HTERT RPE-1 (cell line): ENCODE measurements around the gene DVL2.

ENCODE experiments used
- in situ Hi-C: fragments of 300-500 bp; cut with MboI; formaldehyde crosslinking; loops from 4 replicates; pipeline ENCODE4 v1.14.3; 2020; ENCODE audit warnings: low sequenced_read_pairs

DVL2 gene

DNA sequence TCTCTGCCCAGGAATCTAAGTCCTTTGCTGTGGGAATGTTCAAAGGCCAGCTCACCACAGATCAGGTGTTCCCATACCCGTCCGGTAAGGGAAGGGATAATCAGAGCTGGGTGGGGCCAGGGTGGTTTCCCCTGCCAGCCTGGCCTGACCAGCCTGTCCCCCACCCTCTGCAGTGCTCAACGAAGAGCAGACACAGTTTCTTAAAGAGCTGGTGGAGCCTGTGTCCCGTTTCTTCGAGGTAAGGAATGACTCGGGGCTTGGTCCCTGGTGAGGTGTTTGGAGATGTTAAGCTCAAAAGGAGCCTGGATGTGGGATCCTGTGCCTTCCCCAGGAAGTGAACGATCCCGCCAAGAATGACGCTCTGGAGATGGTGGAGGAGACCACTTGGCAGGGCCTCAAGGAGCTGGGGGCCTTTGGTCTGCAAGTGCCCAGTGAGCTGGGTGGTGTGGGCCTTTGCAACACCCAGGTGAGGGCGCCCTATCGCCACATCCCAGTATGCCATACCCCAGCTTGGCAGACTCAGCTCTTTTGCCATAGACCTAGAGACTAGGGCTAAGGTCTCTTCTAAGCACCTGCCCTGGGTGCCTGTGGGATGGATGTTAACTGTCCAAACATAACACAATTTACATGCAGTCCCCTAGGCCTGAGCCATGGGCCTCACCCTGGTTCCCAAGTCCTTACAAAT is 13.6 kb downstream of the DVL2 start:
- in situ Hi-C loops = no loop called here

DNA sequence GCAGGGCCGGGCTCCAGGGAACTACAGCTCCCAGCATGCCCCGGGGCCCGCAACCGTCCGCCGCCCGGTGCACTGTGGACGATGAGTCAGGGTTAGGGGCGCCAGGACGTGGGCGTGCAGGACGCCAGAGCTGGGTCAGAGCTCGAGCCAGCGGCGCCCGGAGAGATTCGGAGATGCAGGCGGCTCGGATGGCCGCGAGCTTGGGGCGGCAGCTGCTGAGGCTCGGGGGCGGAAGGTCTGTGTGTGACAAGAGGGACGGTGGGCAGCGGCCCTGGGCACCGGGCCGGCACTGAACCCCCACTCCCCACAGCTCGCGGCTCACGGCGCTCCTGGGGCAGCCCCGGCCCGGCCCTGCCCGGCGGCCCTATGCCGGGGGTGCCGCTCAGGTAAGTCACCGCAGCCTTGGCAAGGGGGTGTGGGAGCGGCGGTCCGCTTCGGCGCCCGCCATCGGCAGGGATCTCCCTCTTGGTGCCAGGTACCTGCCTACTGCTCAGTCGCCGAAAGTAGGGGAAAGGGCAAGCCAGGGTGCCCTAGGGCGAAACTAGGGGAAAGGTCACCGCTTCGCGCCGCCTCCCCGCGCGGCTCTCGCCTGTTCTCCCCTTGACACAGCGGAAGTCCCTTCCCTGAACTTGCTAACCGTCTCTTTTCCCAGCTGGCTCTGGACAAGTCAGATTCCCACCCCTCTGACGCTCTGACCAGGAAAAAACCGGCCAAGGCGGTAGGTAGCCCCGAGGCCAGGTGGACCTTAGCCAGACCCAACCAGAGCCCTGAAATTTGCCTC is 14.3 kb downstream of the DVL2 start, which contains the start of the genes ACADVL and DLG4:
Gene ACADVL (plus strand): TSS at position 127 of the 781 bp plus-strand sequence. CDS start 47 bp downstream, at position 174.
Gene DLG4 (minus strand): TSS at position 25 of the 781 bp plus-strand sequence.
- in situ Hi-C loops = no loop called here

GRCh38 chr17:7219229-7219811 is 15.0 kb downstream of the DVL2 start:
- in situ Hi-C loops = no loop called here

- in situ Hi-C loops = no loop called here
These were observed 15.6 kb downstream of the DVL2 start for GRCh38 chr17:7218758-7219157.

DNA sequence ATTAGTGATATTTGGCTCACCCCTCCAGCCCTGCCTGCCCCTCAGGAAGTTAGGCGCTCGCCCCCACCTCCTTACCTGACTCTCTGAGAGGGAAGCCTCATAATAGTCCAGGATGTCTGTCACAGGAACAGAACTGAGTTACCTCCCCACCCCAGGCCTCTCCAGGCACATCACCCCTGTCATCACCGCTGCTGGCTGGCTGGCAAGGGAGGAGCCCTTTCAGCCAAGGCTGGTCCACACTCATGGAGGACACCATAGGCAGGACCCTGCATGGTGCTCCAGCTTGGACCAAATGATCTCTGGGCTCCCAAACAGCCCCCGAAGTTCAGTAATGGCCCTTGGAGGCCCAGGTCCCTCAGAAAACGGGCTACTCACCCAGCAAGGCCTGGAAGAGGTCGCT is 16.2 kb downstream of the DVL2 start:
- in situ Hi-C loops = no loop called here

- in situ Hi-C loops = no loop called here
These were observed 17.0 kb downstream of the DVL2 start for GRCh38 chr17:7217113-7217987.

- in situ Hi-C loops = no loop called here
These were observed 17.8 kb downstream of the DVL2 start for GRCh38 chr17:7216242-7217112.

- in situ Hi-C loops = no loop called here
These were observed 18.6 kb downstream of the DVL2 start for GRCh38 chr17:7215652-7216180.

DNA sequence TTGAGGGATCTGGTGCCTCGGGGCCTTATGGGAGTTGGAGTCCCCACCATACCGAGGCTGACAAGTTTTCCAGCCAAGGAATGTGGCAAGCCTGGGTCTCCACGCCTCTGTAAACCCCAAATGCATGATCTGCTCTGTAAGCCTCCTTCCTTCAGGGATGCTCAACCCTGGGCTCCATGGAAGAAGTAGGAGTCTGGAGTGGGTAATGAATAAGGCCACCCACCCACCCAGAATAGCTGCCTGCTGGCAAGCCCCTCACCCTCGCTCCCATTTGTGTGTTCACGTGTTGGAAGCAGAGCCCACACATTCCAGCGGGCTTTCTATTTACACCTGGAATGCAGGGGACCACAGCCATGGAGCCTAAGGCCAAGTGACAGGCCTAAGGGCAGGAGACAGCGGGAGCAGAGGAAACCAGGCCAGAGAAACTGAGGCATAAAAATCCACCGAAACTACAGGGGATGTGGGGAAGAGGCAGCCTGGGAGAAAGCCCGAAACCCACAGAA is 19.1 kb downstream of the DVL2 start:
- in situ Hi-C loops = no loop called here

GRCh38 chr17:7214300-7215135 is 19.8 kb downstream of the DVL2 start:
- in situ Hi-C loops = no loop called here

- in situ Hi-C loops = no loop called here
These were observed 20.4 kb downstream of the DVL2 start for GRCh38 chr17:7213895-7214299.

- in situ Hi-C loops = no loop called here
These were observed 22.6 kb downstream of the DVL2 start for GRCh38 chr17:7211491-7212273.

DNA sequence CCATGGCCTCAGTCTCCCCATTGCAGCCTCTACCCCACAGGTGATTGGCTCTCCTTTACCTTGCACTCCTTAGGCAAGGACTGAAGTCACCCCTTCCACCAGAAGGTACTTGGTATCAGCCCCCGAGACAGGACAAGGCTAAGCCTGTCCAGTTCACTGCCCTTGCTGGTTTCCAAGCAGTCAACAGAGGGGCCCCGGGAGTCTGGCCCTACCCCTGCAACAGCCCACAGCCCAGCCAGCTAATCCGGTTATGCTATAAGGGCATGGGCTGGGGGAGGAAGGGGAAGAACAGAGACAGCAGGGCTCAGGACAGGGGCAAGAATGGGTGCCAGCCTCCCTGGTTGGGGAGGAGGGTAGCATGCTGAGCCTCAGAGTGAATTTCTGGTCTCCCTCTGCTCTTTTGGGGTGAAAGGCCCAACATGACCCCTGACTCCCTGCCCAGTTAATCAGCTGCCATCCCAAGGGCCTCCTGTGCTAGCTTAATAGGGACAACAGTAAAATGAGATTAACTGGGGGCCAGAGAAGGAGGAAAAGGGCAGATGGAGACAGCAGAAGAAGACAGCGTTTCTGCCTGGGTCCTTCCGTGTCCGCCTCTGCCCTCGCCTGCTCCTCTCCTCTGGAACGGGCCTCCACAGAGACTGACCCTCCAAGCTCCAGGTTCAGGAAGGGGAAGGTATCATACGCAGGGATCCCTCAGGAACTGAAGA is 25.4 kb downstream of the DVL2 start:
- in situ Hi-C loops = no loop called here

- in situ Hi-C loops = no loop called here
These were observed 26.2 kb downstream of the DVL2 start for GRCh38 chr17:7208027-7208571.

DNA sequence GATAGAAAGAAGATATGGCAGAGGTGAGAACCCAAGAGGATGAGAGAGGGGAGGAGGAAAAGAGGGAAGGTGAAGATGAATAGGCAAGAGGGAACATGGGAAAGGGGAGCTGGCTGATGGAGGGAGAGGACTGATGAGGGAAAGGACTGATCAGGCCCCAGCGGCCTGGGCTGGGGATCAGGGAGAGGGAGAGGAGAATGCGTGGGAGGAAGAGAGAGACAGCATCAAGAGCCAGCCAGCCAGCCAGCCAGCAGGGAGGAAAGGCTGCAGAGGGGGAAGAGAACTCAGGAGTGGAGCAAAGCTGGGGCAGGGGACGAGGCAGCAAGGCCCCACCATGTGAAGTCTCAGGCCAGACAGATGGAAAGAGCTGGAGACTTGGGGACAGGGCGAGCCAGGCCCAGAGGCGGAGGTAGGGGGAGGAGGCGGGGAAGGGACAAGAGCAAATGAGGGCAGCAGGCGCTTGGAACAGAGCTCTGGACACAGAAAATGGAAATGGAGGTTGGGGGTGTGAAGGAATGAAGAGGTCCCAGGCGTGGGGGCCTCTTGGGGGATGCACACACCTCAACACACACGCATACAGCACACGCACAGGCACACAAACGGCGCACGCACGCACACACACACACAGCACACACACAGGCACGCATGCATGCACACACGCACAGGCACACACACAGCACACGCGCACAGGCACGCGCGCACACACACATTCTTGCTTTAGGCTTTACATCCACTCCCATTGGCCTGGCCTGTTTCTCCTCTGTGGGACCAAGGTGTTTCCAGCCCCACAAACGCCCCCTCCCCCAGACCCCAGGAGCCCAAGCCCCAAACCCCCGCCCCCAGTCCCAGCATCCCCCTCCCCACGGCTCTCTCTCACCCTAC is 27.0 kb downstream of the DVL2 start:
- in situ Hi-C loops = no loop called here

GRCh38 chr17:7205561-7205960 is 28.8 kb downstream of the DVL2 start:
- in situ Hi-C loops = no loop called here
